Activated CD8-positive, alpha-beta memory T cell treated with anti-CD3 and anti-CD28 coated beads, Interleukin-2, amount 50 U/mL, for 4 hours (primary cell): Measurements from ENCODE around the gene MAPK7.

Experiments
- DNase-seq: peaks from one replicate; pipeline ENCODE4 v3.0.0-alpha.2; 2020

MAPK7 gene

GRCh38 chr17:19402171-19402570 lies 23.9 kb downstream of the MAPK7 start:
- no peak for DNase-seq

GRCh38 chr17:19403021-19403420 lies 24.7 kb downstream of the MAPK7 start:
- DNase-seq, result no peak

DNA sequence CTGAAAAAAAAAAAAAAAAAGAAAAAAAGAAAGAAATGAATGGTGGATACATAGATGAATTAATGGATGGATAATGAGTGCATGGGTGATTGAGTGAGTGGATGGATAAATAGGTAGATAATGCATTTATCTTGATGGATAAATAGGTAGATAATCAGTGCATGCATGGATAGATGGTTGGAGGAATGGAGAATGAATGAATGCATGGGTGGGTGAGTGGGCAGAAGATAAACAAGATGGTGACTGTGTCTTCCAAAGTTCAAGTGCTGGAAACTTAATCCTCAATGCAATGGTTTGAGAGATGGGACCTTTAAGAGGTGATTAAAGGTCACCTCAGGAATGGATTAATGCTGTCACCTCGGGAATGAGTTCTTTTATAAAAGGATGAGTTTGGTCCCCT lies 26.0 kb downstream of the MAPK7 start:
- no peak for DNase-seq

DNA sequence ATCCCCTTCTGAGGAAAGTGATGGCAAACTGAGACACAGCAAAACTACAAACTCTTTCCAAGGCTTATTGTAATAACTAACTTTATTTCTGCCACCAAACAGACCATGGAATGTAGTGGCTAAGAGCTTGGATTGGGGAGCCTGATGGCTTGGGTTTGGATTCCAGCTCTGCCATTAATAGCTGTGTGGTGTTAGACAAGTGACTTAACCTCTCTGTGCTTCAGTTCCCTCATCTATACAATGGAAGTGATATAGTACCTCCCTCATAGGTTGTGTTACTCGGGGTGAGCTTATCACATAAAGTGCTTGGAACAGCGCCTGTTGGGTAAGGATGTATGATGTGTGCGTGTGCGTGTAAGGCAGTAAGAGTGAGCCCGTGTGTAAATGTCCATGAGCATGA lies 26.8 kb downstream of the MAPK7 start:
- DNase-seq, result no peak

- DNase-seq, result no peak
Measured at GRCh38 chr17:19407601-19408345, 29.5 kb downstream of the MAPK7 start.

- no peak for DNase-seq
Measured at GRCh38 chr17:19408346-19408710, 30.0 kb downstream of the MAPK7 start.

GRCh38 chr17:19409066-19409465 lies 30.8 kb downstream of the MAPK7 start:
- no peak for DNase-seq

GRCh38 chr17:19409509-19409908 lies 31.2 kb downstream of the MAPK7 start:
- DNase-seq, result no peak

DNA sequence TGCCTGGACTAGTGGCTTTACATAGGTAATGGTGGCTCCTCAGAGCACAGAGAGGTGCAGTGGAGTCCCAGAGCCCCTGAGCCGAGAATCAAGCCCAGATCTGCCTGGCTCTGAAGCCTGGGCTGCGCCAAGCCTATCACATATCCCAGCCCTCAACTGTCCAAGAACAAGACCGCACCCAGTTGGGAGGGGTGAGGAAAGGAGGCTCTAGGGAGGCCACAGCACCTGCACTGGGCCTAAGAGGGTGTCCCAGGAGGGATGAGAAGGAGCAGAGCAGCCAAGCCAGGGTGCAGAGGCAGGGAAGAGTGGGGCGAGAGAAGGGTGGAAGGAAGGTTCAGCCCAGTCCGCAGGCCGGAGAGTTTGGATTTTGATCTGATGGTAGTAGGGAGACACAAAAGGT lies 31.8 kb downstream of the MAPK7 start:
- no peak for DNase-seq

DNA sequence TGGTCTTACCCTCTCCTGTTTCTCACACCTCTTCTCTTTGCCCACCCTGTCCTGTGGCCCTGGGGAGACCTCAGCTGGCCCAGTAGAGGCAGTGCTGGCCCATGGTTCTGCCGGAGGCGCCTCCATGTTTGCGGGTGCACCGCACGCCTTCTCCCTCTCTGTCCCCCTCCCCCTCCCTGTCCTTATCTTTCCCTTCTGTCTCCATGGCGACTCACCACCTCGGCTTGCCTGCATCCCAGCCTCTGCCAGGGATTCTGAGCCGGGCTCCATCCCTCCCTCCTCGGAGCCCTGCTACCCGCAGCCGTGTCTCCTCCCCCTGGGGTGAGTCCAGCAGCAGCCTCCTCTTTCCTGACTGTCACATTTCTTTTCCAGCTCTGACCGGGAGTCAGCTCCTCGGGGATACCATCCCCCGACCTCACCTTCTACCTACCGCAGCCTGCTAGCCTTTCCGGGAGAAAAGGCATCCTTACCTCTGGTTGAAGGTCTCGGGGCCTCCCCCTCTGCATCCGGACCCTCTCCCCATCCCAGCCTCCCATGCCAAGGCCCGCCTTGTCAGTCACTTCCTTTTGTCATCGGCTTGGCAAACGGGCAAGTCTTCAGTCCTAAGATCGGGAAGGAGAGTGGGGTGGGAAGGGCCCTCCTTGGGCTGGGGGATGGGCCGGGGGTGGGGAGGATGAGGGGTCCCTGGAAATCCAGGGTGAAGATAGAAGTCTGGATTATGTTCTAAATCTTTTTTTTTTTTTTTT lies 32.8 kb downstream of the MAPK7 start, which contains the start of gene RNF112:
Gene RNF112 (plus strand): TSS at position 358 of the 746 bp plus-strand sequence. CDS start 177 bp downstream, at position 535.
- no peak for DNase-seq

DNA sequence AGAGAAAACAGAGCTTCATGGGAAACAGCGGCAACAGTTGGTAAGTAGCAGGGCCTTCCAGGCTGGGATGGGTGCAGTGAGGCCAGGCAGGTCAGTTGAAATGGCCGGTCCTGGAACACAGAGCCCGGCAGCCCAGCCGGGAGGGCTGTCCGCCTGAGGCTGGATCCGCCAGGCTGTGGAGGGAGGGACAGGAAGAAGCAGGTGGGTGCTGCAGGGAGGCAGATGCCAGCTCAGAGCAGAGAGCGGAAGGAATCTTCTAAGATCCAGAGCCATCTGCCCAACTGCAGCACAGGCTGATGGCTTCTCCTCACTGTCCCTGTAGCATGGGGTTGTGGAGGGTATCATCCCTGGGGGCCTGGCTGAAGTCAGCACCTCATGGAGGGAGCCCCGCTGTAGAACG lies 33.3 kb downstream of the MAPK7 start:
- DNase-seq, result no peak

- DNase-seq, result no peak
Measured at GRCh38 chr17:19412510-19412909, 34.2 kb downstream of the MAPK7 start.

- DNase-seq, result no peak
Measured at GRCh38 chr17:19412984-19413383, 34.7 kb downstream of the MAPK7 start.

GRCh38 chr17:19413761-19414160 lies 35.5 kb downstream of the MAPK7 start:
- DNase-seq, result no peak

DNA sequence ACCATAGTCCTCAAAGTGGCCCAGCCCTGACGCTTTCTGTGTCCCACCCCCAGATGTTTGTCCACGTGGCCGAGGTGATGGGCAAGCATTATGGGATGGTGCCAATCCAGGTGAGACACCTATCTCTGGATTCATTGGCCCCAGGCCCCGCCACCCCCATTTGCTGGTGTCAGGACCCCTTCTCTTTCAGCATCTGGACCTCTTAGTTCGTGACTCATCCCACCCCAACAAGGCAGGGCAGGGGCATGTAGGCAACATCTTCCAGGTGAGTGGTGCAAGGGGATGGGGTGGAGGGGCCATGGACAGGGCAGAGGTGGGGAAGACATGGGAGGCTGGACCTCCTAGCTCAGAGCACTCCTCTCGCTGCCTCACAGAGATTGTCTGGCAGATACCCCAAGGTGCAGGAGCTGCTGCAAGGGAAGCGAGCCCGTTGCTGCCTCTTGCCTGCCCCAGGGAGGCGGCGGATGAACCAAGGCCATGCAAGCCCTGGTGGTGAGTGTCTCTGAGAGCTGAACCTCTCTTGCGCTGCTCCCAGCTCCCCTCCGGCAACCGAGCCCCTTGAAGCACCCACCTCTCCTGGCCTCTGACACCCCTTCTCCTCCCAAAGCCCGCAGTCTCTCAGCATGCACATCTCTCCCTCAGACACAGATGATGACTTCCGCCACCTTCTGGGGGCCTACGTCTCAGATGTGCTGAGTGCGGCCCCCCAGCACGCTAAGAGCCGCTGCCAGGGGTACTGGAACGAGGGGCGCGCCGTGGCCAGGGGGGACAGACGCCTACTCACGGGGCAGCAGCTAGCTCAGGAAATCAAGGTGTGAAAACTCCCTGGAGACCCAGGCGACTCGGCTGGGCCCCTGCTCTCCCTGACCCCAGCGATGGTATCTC lies 36.3 kb downstream of the MAPK7 start:
- DNase-seq, result no peak

- DNase-seq, result no peak
Measured at GRCh38 chr17:19415311-19415710, 37.0 kb downstream of the MAPK7 start.

DNA sequence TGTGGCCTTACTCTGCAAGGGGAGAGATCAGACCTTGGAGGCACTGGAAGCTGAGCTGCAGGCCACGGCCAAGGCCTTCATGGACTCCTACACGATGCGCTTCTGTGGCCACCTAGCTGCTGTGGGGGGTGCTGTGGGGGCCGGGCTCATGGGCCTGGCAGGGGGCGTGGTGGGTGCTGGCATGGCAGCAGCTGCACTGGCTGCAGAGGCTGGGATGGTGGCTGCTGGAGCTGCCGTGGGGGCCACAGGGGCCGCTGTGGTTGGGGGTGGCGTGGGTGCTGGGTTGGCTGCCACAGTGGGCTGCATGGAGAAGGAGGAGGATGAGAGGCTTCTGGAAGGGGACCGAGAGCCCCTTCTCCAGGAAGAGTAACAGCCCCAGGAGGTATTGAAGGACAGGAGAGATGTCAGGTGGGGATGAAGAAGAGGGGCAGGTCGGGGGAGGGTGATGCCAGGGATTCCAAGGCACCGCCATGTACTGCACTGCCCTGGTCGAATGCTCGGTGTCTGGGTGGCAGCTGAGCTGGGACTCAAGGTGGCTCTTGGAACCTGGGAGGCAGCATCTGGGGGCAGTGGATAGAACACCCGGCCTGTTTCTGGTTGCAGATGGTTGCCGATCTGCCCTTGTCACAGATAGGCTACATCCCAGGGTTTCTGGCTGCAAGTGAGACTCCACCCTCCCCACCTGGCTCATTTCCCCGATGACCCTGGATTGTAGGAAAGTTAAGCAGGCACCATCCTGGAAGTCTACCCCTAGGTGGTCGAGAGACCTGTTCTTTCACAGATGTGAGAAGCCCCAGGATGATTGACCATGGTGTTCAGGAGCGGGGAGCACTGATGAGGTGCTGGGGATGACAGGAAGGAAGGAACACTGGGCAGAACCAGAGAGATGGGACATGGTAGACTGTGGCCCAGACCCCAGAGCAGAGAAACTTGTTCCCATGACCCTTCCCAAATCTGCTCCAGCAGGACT lies 37.8 kb downstream of the MAPK7 start:
- no peak for DNase-seq

DNA sequence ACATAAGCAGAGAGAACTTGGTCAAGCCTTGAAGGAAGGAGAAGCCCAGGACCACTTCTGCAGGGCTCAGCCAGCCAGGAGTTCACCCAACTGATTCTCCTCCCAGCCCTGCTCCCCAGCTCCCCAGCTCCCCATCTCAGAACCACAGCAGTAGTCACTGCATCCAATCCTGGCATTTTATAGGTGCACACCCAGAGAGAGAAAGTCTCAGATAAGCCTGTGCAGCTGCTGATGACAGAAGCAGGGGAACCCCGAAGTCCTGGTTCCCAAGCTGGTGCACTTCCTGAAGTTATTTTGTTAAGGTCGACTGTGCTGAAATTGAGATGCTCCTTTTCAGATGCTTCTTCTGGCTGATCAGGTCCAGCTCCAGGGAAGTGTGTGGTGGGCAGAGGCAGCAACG lies 39.3 kb downstream of the MAPK7 start:
- DNase-seq, result no peak

DNA sequence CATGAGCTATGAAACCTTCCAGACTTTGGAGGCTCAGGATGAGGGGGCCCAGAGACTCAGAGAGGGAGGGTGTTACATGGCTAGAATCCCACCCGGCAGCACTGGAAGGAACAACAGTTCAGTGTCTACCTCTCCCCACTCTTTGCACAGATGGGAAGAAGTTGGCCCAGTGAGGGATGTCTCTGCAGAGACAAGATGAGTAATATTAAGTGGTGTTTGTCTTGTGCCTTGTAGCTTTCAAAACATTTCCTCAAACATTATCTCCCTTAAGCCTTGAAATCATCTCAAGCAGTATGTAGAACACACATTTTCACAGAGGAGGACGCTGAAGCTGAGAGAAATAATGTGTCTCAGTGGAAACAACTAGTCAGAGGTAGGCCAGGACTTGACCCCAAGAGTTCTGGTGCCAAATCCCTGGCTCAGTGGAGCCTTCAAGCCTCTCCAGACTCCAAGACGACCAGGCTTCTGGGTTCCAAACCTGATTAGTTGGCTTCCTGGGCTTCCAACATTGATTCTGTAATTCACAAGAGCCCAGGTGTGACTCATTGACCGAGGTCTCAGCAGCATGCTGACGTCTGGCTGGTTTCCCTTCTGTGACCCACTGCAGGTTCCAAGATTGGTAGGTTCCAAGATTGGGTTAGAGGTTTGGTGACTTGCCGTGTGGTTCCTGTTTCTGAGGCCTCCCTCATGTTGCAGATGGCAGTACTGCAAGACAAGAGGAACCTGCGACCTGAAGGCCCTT lies 40.1 kb downstream of the MAPK7 start:
- no peak for DNase-seq

DNA sequence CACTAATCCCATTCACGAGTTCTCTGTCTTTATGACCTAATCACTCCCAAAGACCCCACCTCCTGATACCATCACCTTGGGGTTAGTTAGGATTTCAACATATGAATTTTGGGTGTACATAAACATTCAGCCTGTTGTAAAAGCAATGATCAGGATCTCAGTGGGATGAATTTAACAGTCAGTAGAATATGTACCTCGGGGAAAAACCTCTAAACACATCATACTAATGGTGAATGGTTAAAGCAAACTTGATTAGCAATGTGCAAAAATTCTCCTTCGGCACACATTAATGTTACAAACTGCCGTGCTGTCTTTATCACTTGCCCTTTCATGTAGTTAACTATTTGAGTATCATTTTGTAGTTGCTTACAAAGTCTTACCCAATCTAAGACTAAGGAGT lies 42.9 kb downstream of the MAPK7 start:
- no peak for DNase-seq

GRCh38 chr17:19421926-19422325 lies 43.6 kb downstream of the MAPK7 start:
- no peak for DNase-seq
